Measurements from ENCODE around the gene FYCO1. TPM values are rescaled to one million over a fixed set of nuclear protein-coding genes. Genes with fewer than 3 reads are reported as not detected.

FYCO1 gene
- 29.9 and 50.7 TPM in 2 replicates for total RNA-seq

GRCh38 chr3:45995236-45996192 lies at the start of gene FYCO1:
Gene FYCO1 (minus strand): TSS chr3:45995824. CDS start chr3:45984910, 10,914 bp downstream.

GRCh38 chr3:46027021-46027705 lies 31.5 kb upstream of the FYCO1 start, which contains the start of gene XCR1:
Gene XCR1 (minus strand): TSS chr3:46027483. CDS start chr3:46021947, 5,536 bp downstream.

DNA sequence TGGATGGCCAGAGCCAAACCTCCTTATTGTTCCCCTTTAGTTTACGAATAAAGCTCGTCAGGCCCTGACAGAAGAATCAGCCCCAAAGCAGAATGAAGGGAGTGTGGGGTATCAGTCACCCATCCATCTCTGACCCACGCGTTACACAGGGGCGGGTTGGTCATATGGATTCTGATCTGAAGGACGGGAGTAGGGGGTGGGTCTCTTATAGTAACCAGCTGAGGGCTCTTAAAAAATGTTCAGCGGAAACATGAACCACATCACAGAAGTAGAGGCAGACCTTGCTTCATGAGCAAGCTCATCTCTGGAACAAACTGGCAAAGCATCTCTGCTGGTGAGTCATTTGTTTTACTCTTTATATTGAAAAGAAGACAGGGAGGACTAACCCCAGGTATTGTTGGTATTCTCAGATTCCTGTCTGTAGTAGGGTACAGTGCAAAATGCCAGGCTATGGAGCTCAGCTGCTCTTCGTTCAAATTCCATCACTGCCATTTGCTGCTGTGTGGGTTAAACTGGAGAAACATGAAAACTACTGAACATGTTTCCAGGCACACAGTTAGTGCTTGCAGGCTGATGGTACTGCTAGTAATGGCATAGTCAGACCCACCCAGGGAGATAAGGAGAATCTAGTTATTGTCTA lies 52.3 kb downstream of the FYCO1 start, which contains the start of gene CXCR6:
Gene CXCR6, plus strand, starts transcription at position 258 of the 640 bp plus-strand sequence. CDS start 3,018 bp downstream, outside the sequence.

DNA sequence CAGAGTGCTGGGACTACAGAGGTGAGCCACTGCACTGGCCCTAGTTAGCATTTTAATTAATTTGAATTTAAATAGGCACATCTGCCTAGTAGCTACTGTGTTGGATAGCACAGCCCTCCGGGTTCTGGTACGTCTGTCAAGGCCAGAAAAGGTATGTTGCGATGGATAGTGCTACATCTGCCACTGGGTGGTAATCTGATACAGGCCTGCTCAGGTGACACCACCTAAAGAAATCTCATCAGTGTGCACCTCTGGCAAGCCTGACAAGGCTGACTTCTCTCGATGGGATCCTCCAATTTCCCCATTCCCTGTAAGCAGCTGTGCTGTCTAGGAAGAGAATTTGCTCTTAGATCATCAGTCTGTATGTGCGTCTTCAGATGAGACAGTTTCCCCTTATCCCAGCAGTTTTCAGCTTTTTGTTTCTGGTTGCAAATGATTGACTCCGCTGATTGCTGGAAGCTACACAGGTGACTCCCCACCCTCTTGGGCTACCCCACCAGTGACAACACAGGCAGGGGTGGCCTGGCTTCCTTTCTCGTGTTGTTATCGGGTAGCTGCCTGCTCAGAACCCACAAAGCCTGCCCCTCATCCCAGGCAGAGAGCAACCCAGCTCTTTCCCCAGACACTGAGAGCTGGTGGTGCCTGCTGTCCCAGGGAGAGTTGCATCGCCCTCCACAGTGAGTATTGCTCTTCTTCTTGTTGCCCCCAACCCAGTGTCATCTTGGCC lies 109.5 kb downstream of the FYCO1 start, which contains the start of gene CCR9:
Gene CCR9, plus strand, starts transcription at position 565 of the 727 bp plus-strand sequence. CDS start 8,391 bp downstream, outside the sequence.

Other genes with a start within 250 kb of the FYCO1 start
- gene SLC6A20, start 199.3 kb downstream of the FYCO1 start, total RNA-seq: not detected in 2 replicates
- 14.8 and 19.7 TPM in 2 replicates for gene LZTFL1, start 153.7 kb downstream of the FYCO1 start, total RNA-seq
- gene CCR9, start 109.3 kb downstream of the FYCO1 start, total RNA-seq: not detected in 2 replicates
- under 0.01 TPM in 1 of 2 replicates, not detected in the other for gene CXCR6, start 52.4 kb downstream of the FYCO1 start, total RNA-seq
- gene XCR1, start 31.7 kb upstream of the FYCO1 start, total RNA-seq: under 0.01 TPM in 1 of 2 replicates, not detected in the other
- gene CCR1, start 212.5 kb upstream of the FYCO1 start, total RNA-seq: 0.87 and 2.7 TPM in 2 replicates
- gene CCR3, start 246.6 kb upstream of the FYCO1 start, total RNA-seq: not detected in 2 replicates